K562 (cell line): ENCODE measurements around the gene DLGAP1. TPM values are rescaled to one million over a fixed set of nuclear protein-coding genes. Genes with fewer than 3 reads are reported as not detected.

Source experiments
- CBFA2T2 ChIP-seq: fragments of 450-650 bp; conservative IDR thresholded peaks from 2 replicates; pipeline ENCODE4 v1.6.1; 2017; ENCODE audit warnings: mild to moderate bottlenecking
- DACH1 ChIP-seq: fragments of 450-650 bp; IDR thresholded peaks from 2 replicates; pipeline ENCODE4 v1.6.1; 2018; ENCODE audit not compliant: partially characterized antibody
- ELF2 ChIP-seq: fragments of 250-450 bp; sonication (Bioruptor Pico); IDR thresholded peaks from 2 replicates; pipeline ENCODE4 v1.5.0; 2021; ENCODE audit warnings: mild to moderate bottlenecking
- PCBP1 ChIP-seq: fragments of 200-400 bp; formaldehyde crosslinking; IDR thresholded peaks from 2 replicates; pipeline ENCODE4 v1.6.1; 2018; ENCODE audit warnings: mild to moderate bottlenecking, low read depth, low read length; ENCODE audit not compliant: poor library complexity, severe bottlenecking
- SAFB ChIP-seq: fragments of 200-400 bp; formaldehyde crosslinking; IDR thresholded peaks from 2 replicates; pipeline ENCODE4 v1.6.1; 2017; ENCODE audit warnings: low read depth, low read length, borderline replicate concordance
- TGIF2 ChIP-seq: sonication (generic); formaldehyde crosslinking; IDR thresholded peaks from 2 replicates; pipeline ENCODE4 v1.8.1; 2022; ENCODE audit warnings: mild to moderate bottlenecking, missing genetic modification reagents, moderate library complexity
- U2AF1 ChIP-seq: fragments of 200-400 bp; formaldehyde crosslinking; optimal IDR thresholded peaks from 2 replicates; pipeline ENCODE3; 2017; ENCODE audit warnings: mild to moderate bottlenecking, low read depth, low read length, moderate library complexity
- ZFX ChIP-seq: sonication (generic); formaldehyde crosslinking; IDR thresholded peaks from 2 replicates; pipeline ENCODE4 v1.8.0; 2022; ENCODE audit warnings: mild to moderate bottlenecking, missing genetic modification reagents, moderate library complexity
- ZNF217 ChIP-seq: sonication (generic); formaldehyde crosslinking; IDR thresholded peaks from 2 replicates; pipeline ENCODE4 v1.8.0; 2022; ENCODE audit warnings: mild to moderate bottlenecking, missing genetic modification reagents
- ZNF79 ChIP-seq: fragments of 250-450 bp; sonication (Bioruptor Pico); IDR thresholded peaks from 2 replicates; pipeline ENCODE4 v1.4.0; 2020; ENCODE audit warnings: low read depth, mild to moderate bottlenecking, moderate library complexity
- polyA plus RNA-seq, 8 experiments: library from polyadenylated mRNA; depleted of rRNA in 4 of 8; stranded (reverse) in 5 of 8; unstranded in 3 of 8; fragments of >200 nt; fragmentation: Nextera tagmentation in 2 of 8; fragmentation: Illumina TruSeq in 1 of 8; extraction: Ambion mirVana in 2 of 8; extraction: Trizol in 1 of 8; gene quantifications; 2 replicates each; pipeline versions ENCODE4 v1.2.1 to v1.2.3, GENCODE V29; 2011 to 2014; ENCODE audit warnings: inconsistent platforms in 1 of 8, missing spikeins in 1 of 8
- total RNA-seq, 7 experiments: library from RNA; depleted of rRNA in 6 of 7; stranded (reverse); fragments of >200 nt in 6 of 7; fragmentation: Illumina TruSeq in 2 of 7; extraction: Trizol in 2 of 7; gene quantifications; 2 replicates each; pipeline versions ENCODE4 v1.2.1 to v1.2.3, GENCODE V29; 2011 to 2021; ENCODE audit warnings: low replicate concordance in 1 of 7
- TF ChIP-seq, protein P1 (sequence below): IDR thresholded peaks from 2 replicates; pipeline ENCODE4 v1.6.1; 2014; ENCODE audit warnings: antibody characterized with exemption
- TF ChIP-seq, protein P2 (sequence below): fragments of 450-650 bp; formaldehyde crosslinking; IDR thresholded peaks from 2 replicates; pipeline ENCODE4 v1.4.0; 2020; ENCODE audit warnings: mild to moderate bottlenecking, moderate library complexity
- TF ChIP-seq, protein P3 (sequence below): sonication (generic); formaldehyde crosslinking; IDR thresholded peaks from 2 replicates; pipeline ENCODE4 v1.8.0; 2023; ENCODE audit warnings: missing genetic modification reagents, mild to moderate bottlenecking, borderline replicate concordance
- TF ChIP-seq, protein P4 (sequence below): fragments of 250-450 bp; sonication (Bioruptor Pico); IDR thresholded peaks from 2 replicates; pipeline ENCODE4 v1.9.0; 2021; ENCODE audit warnings: mild to moderate bottlenecking, inconsistent platforms

DLGAP1 gene
- total and polyA plus RNA-seq, 9 of the 15 experiments (the other 6 are each of a cell fraction or from before 2014, with no cell fraction given): 0.04 to 0.22 (median 0.08) TPM

DNA sequence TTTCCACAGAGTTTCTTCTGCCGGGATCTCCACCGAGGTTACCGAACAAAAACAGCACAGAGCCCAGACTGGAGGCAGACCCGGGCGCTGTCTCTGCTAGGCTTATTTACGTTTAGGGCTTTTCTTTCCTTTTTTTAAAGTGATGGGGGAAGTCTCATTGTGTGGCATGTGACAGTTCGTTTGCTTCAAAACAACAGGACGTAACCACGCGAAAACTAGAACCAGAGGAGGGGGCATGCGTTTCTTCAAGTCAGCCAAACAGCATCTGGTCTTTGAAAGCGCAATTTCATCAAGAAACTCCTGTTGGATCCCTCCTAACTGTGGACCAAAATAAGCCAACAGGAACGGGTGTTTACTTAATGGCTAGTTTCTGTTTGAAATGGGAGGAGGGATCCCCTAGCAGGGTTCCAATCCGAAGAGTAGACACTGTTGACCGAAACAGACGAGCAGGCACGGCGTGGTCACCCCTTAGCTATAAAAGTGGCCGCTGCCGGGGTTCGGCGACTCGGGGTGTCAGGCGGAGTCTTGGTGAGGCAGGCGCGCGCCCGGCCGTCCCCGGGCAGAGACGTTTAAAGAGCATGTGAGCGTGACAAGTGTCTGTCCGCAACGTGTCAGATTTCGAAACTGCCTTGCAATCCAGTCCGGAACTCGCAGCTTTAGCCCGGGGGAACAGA lies 1006.1 kb downstream of the DLGAP1 start (continued):
- TF ChIP-seq PCBP1 (no peak), ELF2 (peak; percentile 75), U2AF1 (no peak), CBFA2T2 (no peak), ZFX (no peak), ZNF217 (no peak), TGIF2 (CRISPR knock-in tag) (0 out of 2 replicates have a peak, but pooled peaks have one; percentile 64), DACH1 (no peak), SAFB (no peak), ZNF79 (no peak)
- TF ChIP-seq, protein P1, sequence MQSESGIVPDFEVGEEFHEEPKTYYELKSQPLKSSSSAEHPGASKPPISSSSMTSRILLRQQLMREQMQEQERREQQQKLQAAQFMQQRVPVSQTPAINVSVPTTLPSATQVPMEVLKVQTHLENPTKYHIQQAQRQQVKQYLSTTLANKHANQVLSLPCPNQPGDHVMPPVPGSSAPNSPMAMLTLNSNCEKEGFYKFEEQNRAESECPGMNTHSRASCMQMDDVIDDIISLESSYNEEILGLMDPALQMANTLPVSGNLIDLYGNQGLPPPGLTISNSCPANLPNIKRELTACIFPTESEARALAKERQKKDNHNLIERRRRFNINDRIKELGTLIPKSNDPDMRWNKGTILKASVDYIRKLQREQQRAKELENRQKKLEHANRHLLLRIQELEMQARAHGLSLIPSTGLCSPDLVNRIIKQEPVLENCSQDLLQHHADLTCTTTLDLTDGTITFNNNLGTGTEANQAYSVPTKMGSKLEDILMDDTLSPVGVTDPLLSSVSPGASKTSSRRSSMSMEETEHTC: peak; percentile 48; the same call in 1 of the 2 replicates
- TF ChIP-seq, protein P2, sequence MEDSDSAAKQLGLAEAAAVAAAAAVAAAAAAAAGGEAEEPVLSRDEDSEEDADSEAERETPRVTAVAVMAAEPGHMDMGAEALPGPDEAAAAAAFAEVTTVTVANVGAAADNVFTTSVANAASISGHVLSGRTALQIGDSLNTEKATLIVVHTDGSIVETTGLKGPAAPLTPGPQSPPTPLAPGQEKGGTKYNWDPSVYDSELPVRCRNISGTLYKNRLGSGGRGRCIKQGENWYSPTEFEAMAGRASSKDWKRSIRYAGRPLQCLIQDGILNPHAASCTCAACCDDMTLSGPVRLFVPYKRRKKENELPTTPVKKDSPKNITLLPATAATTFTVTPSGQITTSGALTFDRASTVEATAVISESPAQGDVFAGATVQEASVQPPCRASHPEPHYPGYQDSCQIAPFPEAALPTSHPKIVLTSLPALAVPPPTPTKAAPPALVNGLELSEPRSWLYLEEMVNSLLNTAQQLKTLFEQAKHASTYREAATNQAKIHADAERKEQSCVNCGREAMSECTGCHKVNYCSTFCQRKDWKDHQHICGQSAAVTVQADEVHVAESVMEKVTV (CRISPR knock-in tag): no peak; the same call in 1 of the 2 replicates
- TF ChIP-seq, protein P3, sequence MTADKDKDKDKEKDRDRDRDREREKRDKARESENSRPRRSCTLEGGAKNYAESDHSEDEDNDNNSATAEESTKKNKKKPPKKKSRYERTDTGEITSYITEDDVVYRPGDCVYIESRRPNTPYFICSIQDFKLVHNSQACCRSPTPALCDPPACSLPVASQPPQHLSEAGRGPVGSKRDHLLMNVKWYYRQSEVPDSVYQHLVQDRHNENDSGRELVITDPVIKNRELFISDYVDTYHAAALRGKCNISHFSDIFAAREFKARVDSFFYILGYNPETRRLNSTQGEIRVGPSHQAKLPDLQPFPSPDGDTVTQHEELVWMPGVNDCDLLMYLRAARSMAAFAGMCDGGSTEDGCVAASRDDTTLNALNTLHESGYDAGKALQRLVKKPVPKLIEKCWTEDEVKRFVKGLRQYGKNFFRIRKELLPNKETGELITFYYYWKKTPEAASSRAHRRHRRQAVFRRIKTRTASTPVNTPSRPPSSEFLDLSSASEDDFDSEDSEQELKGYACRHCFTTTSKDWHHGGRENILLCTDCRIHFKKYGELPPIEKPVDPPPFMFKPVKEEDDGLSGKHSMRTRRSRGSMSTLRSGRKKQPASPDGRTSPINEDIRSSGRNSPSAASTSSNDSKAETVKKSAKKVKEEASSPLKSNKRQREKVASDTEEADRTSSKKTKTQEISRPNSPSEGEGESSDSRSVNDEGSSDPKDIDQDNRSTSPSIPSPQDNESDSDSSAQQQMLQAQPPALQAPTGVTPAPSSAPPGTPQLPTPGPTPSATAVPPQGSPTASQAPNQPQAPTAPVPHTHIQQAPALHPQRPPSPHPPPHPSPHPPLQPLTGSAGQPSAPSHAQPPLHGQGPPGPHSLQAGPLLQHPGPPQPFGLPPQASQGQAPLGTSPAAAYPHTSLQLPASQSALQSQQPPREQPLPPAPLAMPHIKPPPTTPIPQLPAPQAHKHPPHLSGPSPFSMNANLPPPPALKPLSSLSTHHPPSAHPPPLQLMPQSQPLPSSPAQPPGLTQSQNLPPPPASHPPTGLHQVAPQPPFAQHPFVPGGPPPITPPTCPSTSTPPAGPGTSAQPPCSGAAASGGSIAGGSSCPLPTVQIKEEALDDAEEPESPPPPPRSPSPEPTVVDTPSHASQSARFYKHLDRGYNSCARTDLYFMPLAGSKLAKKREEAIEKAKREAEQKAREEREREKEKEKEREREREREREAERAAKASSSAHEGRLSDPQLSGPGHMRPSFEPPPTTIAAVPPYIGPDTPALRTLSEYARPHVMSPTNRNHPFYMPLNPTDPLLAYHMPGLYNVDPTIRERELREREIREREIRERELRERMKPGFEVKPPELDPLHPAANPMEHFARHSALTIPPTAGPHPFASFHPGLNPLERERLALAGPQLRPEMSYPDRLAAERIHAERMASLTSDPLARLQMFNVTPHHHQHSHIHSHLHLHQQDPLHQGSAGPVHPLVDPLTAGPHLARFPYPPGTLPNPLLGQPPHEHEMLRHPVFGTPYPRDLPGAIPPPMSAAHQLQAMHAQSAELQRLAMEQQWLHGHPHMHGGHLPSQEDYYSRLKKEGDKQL: 0 out of 2 replicates have a peak, but pooled peaks have one; percentile 23
- TF ChIP-seq, protein P4, sequence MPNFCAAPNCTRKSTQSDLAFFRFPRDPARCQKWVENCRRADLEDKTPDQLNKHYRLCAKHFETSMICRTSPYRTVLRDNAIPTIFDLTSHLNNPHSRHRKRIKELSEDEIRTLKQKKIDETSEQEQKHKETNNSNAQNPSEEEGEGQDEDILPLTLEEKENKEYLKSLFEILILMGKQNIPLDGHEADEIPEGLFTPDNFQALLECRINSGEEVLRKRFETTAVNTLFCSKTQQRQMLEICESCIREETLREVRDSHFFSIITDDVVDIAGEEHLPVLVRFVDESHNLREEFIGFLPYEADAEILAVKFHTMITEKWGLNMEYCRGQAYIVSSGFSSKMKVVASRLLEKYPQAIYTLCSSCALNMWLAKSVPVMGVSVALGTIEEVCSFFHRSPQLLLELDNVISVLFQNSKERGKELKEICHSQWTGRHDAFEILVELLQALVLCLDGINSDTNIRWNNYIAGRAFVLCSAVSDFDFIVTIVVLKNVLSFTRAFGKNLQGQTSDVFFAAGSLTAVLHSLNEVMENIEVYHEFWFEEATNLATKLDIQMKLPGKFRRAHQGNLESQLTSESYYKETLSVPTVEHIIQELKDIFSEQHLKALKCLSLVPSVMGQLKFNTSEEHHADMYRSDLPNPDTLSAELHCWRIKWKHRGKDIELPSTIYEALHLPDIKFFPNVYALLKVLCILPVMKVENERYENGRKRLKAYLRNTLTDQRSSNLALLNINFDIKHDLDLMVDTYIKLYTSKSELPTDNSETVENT (CRISPR knock-in tag): no peak; the same call in 1 of the 2 replicates
